Keratinocyte (primary cell): ENCODE data around the gene HOXC5. TPM values are rescaled to one million over a fixed set of nuclear protein-coding genes. Genes with fewer than 3 reads are reported as not detected.

Experiments used
- DNase-seq: peaks from one replicate; pipeline ENCODE4 v3.0.0-alpha.2; 2011; ENCODE audit warnings: low read depth, missing footprints, low spot score
- FAIRE-seq: peaks from 2 replicates; lab custom pipeline; 2011; peaks lifted over from hg19 to GRCh38; lab: Jason Lieb, UNC
- H2AFZ ChIP-seq: 2 replicates; pipeline ENCODE4 v1.6.0; 2012; ENCODE audit warnings: low read length, control low read depth, inconsistent platforms; ENCODE audit not compliant: control insufficient read depth
- H3K27ac ChIP-seq: 2 replicates; pipeline ENCODE4 v1.5.1; 2011; ENCODE audit warnings: low read length; ENCODE audit not compliant: control insufficient read depth, insufficient read depth
- H3K27me3 ChIP-seq: 3 replicates; pipeline ENCODE4 v1.6.0; 2011; ENCODE audit warnings: low read length; ENCODE audit not compliant: control insufficient read depth, insufficient read depth; ENCODE audit errors: extremely low read depth
- H3K36me3 ChIP-seq, 2 experiments: 2 replicates in 1 of 2; 3 replicates in 1 of 2; pipeline ENCODE4 v1.5.1; 2011; ENCODE audit warnings: low read length in 2 of 2, mild to moderate bottlenecking in 1 of 2; ENCODE audit not compliant: control insufficient read depth in 2 of 2, insufficient read depth in 2 of 2; ENCODE audit errors: extremely low read depth in 1 of 2
- H3K4me1 ChIP-seq: 3 replicates; pipeline ENCODE4 v1.5.1; 2011; ENCODE audit warnings: low read length; ENCODE audit not compliant: control insufficient read depth, insufficient read depth; ENCODE audit errors: extremely low read depth
- H3K4me2 ChIP-seq: 3 replicates; pipeline ENCODE4 v1.6.0; 2011; ENCODE audit warnings: low read depth, low read length; ENCODE audit not compliant: control insufficient read depth, insufficient read depth; ENCODE audit errors: extremely low read depth
- H3K4me3 ChIP-seq, 3 experiments: fragments of 200-600 bp in 1 of 3; sonication (generic) in 1 of 3; 2 replicates in 2 of 3; 3 replicates in 1 of 3; pipeline ENCODE4 v1.5.1; 2011 to 2016; ENCODE audit warnings: low read length in 3 of 3, mild to moderate bottlenecking in 3 of 3, control low read depth in 2 of 3, inconsistent platforms in 1 of 3, low read depth in 1 of 3, mixed read lengths in 1 of 3, mixed run types in 1 of 3, moderate library complexity in 1 of 3; ENCODE audit not compliant: control insufficient read depth in 2 of 3, insufficient read depth in 2 of 3; ENCODE audit errors: extremely low read depth in 1 of 3
- H3K79me2 ChIP-seq: 2 replicates; pipeline ENCODE4 v1.6.0; 2012; ENCODE audit warnings: low read length; ENCODE audit not compliant: control insufficient read depth, insufficient read depth
- H3K9ac ChIP-seq: 3 replicates; pipeline ENCODE4 v1.6.0; 2011; ENCODE audit warnings: low read length; ENCODE audit not compliant: control insufficient read depth, insufficient read depth; ENCODE audit errors: extremely low read depth
- H3K9me1 ChIP-seq: 3 replicates; pipeline ENCODE4 v1.6.0; 2011; ENCODE audit warnings: low read length; ENCODE audit not compliant: control insufficient read depth, insufficient read depth; ENCODE audit errors: extremely low read depth
- H3K9me3 ChIP-seq: 2 replicates; pipeline ENCODE4 v1.5.1; 2012; ENCODE audit warnings: low read depth, low read length; ENCODE audit not compliant: control insufficient read depth
- H4K20me1 ChIP-seq: 3 replicates; pipeline ENCODE4 v1.6.0; 2011; ENCODE audit warnings: low read length; ENCODE audit not compliant: control insufficient read depth, insufficient read depth; ENCODE audit errors: extremely low read depth
- CTCF ChIP-seq, 3 experiments: IDR thresholded peaks in 1 of 3; conservative IDR thresholded peaks in 1 of 3; optimal IDR thresholded peaks in 1 of 3; 2 replicates in 2 of 3; 3 replicates in 1 of 3; pipeline versions ENCODE3 to v1.5.1; 2011; ENCODE audit warnings: low read length in 3 of 3, mild to moderate bottlenecking in 3 of 3, moderate library complexity in 2 of 3, control low read depth in 1 of 3, inconsistent platforms in 1 of 3; ENCODE audit not compliant: insufficient read depth in 2 of 3; ENCODE audit errors: extremely low read depth in 1 of 3
- EZH2 ChIP-seq: IDR thresholded peaks from one replicate; pipeline ENCODE4 v1.6.1; 2012; ENCODE audit warnings: inconsistent platforms, mild to moderate bottlenecking, low read length, moderate library complexity
- dilution Hi-C: fragments of 300-500 bp; cut with MboI; formaldehyde crosslinking; loops from one replicate; pipeline ENCODE4 v1.7.0; 2020; ENCODE audit warnings: low sequenced_read_pairs; ENCODE audit not compliant: extremely low pct_ligation_motif_present
- polyA plus RNA-seq, 5 experiments: library from polyadenylated mRNA; depleted of rRNA in 3 of 5; stranded (reverse) in 3 of 5; stranded (forward) in 1 of 5; unstranded in 1 of 5; fragments of >200 nt; gene quantifications; 1 replicate in 1 of 5; 2 replicates in 3 of 5; 3 replicates in 1 of 5; pipeline versions ENCODE4 v1.2.1 to v1.2.3, GENCODE V29; 2011 to 2012; ENCODE audit warnings: missing spikeins in 2 of 5, low read depth in 1 of 5, low replicate concordance in 1 of 5

The HOXC5 gene
- polyA plus RNA-seq, 1 donor (not counting 4 experiments of a cell fraction or from before 2014, with no cell fraction given): 0.18 TPM

- no peaks in the 10 kb centered on the region for H3K79me2 ChIP-seq
- DNase-seq (no peak), FAIRE-seq (no peak)
- H3K27me3 ChIP-seq: no peaks in the 10 kb centered on the region
- H3K4me2 ChIP-seq: no peak overlapping the region
- H3K9me1 ChIP-seq: no peaks in the 10 kb centered on the region
- no peaks in the 10 kb centered on the region for H3K9me3 ChIP-seq
- no peaks in the 10 kb centered on the region for H4K20me1 ChIP-seq
- H3K4me1 ChIP-seq: peaks cover 23% of the 10 kb centered on the region
- no peak overlapping the region for H2AFZ ChIP-seq
- H3K36me3 ChIP-seq: no peaks in the 10 kb centered on the region
- TF ChIP-seq EZH2: no peak
- no peak for TF ChIP-seq CTCF (optimal IDR thresholded peaks at IDR 0.05 in 1 of 3, IDR thresholded peaks at IDR 0.05 in 1 of 3, conservative IDR thresholded peaks at IDR 0.05 in 1 of 3; ENCODE audit: extremely low read depth in 1 of 3, insufficient read depth in 2 of 3, low read length in 3 of 3)
- no peak overlapping the region for H3K27ac ChIP-seq
- dilution Hi-C loops: no loop called here
- H3K4me3 ChIP-seq: no peak overlapping the region
- H3K9ac ChIP-seq: no peak overlapping the region
These were observed 15.1 kb downstream of the HOXC5 start for GRCh38 chr12:54047964-54048303.

GRCh38 chr12:54048406-54049093 lies 15.7 kb downstream of the HOXC5 start:
- no peak for FAIRE-seq
- Histone ChIP-seq H4K20me1 (no peaks in the 10 kb centered on the region), H3K9me3 (no peaks in the 10 kb centered on the region), H3K4me1 (peaks cover 25% of the 10 kb centered on the region), H3K4me2 (no peak overlapping the region), H3K27ac (no peak overlapping the region), H3K9ac (no peak overlapping the region), H3K4me3 (no peak overlapping the region), H3K27me3 (no peaks in the 10 kb centered on the region), H3K79me2 (no peaks in the 10 kb centered on the region), H2AFZ (no peak overlapping the region), H3K9me1 (no peaks in the 10 kb centered on the region), H3K36me3 (no peaks in the 10 kb centered on the region)
- DNase-seq: no peak
- TF ChIP-seq CTCF (optimal IDR thresholded peaks at IDR 0.05 in 1 of 3, IDR thresholded peaks at IDR 0.05 in 1 of 3, conservative IDR thresholded peaks at IDR 0.05 in 1 of 3; ENCODE audit: extremely low read depth in 1 of 3, insufficient read depth in 2 of 3, low read length in 3 of 3) (no peak), EZH2 (no peak)
- dilution Hi-C loops: no loop called here
